Skeletal muscle cell (primary cell): ENCODE data around the gene THAP3.

Experiments used
- DNase-seq: peaks from one replicate; pipeline ENCODE4 v3.0.0-alpha.2; 2010; ENCODE audit warnings: low read depth
- H3K4me3 ChIP-seq: 2 replicates; pipeline ENCODE4 v1.5.1; 2011; ENCODE audit warnings: low read depth, mild to moderate bottlenecking, control low read depth, low read length, moderate library complexity

THAP3 gene

GRCh38 chr1:6624710-6625583 lies at the start of gene THAP3:
Gene THAP3 (plus strand): TSS chr1:6624868. CDS start chr1:6625219, 351 bp downstream.
- peak within 1 kb of the TSS; percentile 69 for H3K4me3 ChIP-seq
- DNase-seq: no peak

- no peak for DNase-seq
- H3K4me3 ChIP-seq: no peak overlapping the region
These were observed 46.7 kb upstream of the THAP3 start for GRCh38 chr1:6577831-6578525.

GRCh38 chr1:6578624-6579373 lies 45.9 kb upstream of the THAP3 start:
- H3K4me3 ChIP-seq: no peak overlapping the region
- DNase-seq: no peak

GRCh38 chr1:6579374-6580118 lies 45.1 kb upstream of the THAP3 start, which contains the start of gene ZBTB48:
Gene ZBTB48 (plus strand): TSS chr1:6579994. CDS start chr1:6580610, 616 bp downstream.
- peak within 1 kb of the TSS; percentile 72 for H3K4me3 ChIP-seq
- DNase-seq: peak; percentile 84

- no peak for DNase-seq
- H3K4me3 ChIP-seq: peak overlapping the region; percentile 72
These were observed 44.5 kb upstream of the THAP3 start for GRCh38 chr1:6580119-6580592.

GRCh38 chr1:6580593-6581409 lies 43.9 kb upstream of the THAP3 start:
- no peak for DNase-seq
- H3K4me3 ChIP-seq: peak overlapping the region; percentile 72

GRCh38 chr1:6581561-6582305 lies 42.9 kb upstream of the THAP3 start:
- no peak overlapping the region for H3K4me3 ChIP-seq

GRCh38 chr1:6582370-6582769 lies 42.3 kb upstream of the THAP3 start:
- DNase-seq: no peak
- H3K4me3 ChIP-seq: no peak overlapping the region

More at GRCh38 chr1:6581561-6582305, 42.9 kb upstream of the THAP3 start:
- no peak for DNase-seq

GRCh38 chr1:6584126-6585080 lies 40.3 kb upstream of the THAP3 start:
- no peak for DNase-seq
- no peak overlapping the region for H3K4me3 ChIP-seq

GRCh38 chr1:6585081-6585722 lies 39.5 kb upstream of the THAP3 start:
- no peak for DNase-seq
- H3K4me3 ChIP-seq: no peak overlapping the region

- no peak overlapping the region for H3K4me3 ChIP-seq
- DNase-seq: no peak
These were observed 38.8 kb upstream of the THAP3 start for GRCh38 chr1:6585841-6586240.

- no peak overlapping the region for H3K4me3 ChIP-seq
- no peak for DNase-seq
These were observed 38.3 kb upstream of the THAP3 start for GRCh38 chr1:6586404-6586816.

GRCh38 chr1:6587261-6588005 lies 37.2 kb upstream of the THAP3 start:
- H3K4me3 ChIP-seq: no peak overlapping the region
- no peak for DNase-seq

GRCh38 chr1:6588128-6588892 lies 36.4 kb upstream of the THAP3 start:
- no peak overlapping the region for H3K4me3 ChIP-seq
- no peak for DNase-seq
